TTC549 (cell line): Measurements from ENCODE around the gene FBF1.

Experiments used
- FAIRE-seq: peaks from 2 replicates; lab custom pipeline; 2012; peaks lifted over from hg19 to GRCh38; lab: Jason Lieb, UNC

FBF1 gene

DNA sequence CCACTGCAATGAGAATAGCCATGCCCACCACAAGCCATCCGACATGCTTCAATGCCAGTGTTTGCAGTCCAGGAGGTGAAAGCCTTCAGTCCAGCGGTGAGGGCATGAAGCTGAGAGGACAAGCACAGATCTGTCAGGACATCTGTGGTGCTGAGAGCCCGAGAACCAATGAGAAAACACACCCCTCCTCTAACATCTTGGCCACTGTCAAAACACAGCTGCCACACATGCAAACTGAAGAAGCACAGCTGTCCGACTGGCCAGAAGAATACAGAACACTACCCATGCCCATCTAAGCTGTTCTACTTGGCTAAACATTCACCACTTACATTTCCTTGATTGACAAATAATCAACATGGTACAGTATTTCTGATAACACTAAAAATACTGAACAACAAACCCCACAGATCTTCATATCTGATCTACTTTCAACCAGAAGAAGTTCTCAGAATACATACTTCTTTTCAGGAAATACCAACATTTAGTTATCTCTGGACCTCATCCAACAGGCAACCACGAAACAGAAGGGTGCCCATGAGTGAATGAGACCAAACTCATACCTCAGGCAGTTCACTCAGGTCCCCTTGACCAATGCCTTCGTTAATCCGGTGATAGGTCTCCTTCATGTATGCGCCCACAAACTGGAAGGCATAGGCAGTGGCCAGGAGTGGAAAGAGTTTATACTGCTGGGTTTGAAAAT is 10.2 kb upstream of the FBF1 start:
- FAIRE-seq, result no peak

DNA sequence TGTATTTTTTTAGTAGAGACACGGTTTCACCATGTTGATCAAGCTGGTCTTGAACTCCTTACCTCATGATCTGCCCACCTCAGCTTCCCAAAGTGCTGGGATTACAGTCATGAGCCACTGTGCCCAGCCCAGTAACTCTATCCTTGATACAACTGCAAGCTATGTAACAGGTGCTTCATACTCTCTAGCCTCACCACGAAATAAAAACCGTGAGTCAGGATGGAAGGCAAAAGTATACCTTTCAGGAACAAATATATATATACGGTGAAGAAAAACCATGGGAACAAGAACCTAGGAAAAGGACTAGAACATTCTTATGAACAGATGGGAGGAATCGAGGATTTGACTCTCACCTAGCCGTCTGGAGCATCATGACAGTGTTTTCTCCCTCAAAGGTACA is 9.6 kb upstream of the FBF1 start:
- FAIRE-seq, result no peak

DNA sequence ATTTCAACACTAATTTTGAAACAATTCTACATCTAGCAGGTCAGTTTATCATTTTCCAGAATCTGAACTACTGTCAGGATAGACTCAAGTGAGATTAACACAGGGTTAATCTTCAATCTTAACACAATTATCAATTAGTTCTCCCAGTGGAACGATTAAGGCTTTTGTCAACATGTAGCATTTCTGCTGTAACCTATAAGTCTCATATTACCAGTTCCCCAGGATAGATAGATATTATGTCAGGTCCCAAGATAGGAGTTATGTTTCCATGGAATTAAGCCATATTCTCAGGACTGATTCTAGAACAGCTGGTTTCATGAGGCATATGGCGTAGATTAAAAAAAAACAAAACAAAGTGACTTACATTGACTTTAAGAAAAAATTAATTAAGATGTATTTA is 4.4 kb upstream of the FBF1 start:
- no peak for FAIRE-seq

DNA sequence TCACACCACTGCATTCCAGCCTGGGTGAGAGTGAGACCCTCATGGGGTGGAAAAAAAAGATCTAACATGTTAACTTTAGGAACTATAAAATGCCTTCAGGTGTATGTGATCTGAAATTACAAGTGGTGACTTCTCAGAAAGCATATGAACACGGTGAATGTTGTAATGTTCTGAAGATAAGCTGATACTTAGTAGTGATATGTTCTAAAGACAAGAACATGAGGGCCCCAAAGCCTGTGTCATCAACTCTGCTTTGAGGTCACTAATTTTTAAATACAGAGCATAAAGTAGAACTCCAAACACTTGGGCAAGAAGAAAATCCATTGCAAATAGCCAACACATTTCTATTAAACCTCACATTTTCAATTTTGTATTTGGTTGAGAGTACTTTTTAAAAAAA is 2.6 kb upstream of the FBF1 start:
- no peak for FAIRE-seq

DNA sequence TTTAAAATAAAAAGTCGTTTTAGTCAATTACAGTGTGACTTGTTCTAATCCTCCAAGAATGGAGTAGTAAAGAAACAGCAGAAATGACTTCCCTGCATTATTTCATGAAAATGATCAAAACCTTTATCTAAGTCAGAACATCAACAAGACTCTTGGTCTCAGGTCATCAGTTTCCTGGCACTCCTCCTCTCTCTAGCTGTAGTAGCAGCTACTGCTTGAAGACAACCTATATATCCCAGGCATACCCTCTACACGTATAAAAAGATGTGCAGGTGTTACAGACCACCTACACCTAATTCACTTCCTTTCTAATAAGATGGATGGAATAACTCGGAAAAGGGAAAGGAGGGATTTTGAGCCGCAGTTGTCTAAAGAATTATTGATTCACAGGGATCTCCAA is 1.6 kb upstream of the FBF1 start:
- no peak for FAIRE-seq

DNA sequence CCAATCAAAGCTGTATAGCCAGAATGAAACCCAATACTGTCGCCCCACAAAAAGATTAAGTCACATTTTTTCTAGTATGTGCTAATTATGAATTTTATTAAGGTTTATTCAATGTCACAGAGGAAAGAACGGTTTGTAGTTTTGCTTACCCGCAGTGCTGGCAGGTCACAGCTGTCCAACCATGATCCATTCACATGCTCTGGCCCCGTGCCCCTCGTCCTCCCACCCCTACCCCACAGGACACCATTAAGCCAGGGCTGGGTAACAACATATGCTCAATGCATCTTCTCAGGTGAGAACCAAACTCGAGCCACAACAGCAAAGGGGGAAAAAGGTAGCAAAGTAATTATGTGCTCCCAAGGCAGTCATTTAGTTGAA is 589 bp upstream of the FBF1 start:
- FAIRE-seq, result no peak

DNA sequence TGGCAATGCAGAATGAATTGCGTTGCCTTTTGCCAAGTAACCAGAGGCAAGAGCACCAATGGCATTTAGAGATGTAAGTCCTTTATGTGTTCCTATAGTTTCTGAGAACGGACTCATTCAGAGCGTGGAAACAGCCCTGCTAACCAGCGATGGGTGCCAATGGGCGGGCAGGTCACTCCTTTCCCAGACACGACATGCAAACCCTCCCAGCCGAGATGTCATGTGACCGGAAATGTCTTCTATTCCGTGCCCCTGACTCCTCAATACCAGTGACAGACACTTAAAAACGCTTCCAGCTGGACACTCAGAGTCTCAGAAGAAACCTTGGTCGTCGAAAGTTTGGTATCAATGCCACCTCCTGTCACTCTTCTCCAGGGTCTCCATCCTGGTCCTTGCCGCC is 3.2 kb downstream of the FBF1 start:
- no peak for FAIRE-seq

DNA sequence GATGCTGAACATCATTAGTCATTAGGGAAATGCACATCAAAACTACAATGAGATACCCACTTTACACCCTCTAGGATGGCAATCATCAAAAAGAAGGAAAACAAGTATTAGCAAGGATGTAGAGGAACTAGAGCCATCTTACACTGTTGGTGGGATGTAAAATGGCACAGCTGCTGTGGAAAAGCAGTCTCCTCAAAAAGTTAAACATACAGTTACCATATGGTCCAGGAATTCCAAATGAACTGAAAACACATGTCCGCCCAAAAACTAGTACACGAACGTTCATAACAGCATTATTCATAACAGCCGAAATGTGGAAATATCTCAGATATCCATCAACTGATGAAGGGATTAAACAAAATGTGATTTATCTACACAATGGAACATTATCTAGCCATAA is 7.0 kb downstream of the FBF1 start:
- no peak for FAIRE-seq

DNA sequence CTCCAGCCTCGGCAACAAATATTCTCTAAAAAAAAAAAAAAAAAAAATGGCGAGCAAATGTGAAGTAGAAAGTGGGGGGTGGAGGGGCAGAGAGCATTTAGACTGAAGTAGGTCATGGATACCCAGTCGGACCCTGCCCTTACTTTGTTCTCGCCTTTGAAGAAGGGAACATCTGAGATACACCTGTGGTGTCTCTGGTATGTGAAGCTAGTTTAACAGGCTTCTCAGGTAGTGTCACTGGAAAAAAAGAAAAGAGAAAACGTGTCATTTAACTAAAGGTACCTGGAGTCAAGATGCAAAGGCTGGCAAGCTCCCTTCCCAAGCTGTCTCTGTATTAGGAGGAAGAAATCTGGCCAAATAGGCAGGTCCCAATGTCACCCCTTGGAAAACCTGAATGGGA is 8.0 kb downstream of the FBF1 start:
- no peak for FAIRE-seq

DNA sequence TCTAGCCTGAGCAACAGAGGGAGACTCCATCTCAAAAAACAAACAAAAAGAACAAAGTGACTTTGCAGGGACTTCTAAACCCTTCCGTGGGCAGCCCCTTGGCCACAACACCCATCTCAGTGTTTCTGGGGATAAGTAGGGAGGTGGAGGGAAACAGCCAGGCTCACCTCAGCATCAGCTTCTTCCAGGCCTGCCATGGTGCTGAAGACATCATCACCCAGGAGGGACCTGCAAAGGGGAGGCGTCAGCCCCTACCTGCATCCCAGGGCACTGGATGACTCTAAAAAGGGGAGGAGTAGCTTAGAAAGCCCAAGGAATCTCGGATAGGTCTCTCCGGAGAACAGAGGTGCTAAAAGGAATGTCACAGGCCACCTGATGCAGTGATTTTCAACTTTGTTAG is 9.8 kb downstream of the FBF1 start:
- FAIRE-seq, result no peak

DNA sequence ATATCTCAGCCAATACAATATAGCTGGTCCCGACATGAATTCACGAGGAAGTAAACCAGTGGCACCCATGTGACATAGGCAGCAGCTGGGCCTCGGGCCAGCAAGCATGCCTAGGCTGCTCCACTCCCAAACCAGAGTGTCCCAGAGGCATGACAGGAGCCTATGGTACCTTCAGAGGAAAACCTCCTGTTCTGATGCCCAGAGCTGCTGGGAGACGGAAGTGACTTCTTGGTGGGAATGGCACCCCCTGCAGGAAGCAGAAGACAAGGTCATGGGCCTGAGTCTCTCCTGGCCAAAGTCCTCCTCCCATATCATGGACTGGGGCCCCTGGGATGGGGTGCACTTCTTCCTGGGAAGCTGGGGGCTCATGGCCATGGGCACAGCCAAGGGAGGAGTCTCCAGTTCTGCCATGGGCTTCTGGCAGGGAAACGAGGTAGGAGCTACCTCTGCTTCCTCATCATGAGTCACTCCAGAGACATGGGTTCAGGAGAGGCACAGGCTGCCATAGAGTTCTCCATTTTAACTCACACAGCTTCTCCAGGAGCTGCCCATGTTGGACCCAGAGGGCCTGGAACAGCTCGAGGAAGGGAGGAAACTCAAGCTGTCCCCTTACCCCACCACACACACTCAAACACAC is 13.4 kb downstream of the FBF1 start:
- no peak for FAIRE-seq

DNA sequence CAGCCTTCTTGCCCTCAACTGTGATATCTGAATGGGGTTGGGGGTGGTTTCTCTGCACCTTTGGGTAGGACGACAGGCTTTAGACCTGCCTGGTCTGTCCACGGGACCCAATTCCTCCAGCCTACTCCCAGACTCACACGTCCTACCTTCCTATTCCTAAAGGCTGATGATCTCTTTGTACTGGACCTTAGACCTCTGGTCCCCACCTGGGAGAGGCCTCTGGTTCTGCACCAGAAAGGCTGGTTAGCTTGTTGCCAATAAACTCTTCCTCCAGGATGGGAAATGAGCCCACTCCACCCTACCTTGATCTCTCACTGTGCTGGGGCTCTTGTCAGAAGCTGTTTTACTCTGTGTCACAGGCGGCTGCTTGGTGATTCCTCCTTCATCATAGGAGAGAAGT is 14.4 kb downstream of the FBF1 start:
- FAIRE-seq, result no peak

DNA sequence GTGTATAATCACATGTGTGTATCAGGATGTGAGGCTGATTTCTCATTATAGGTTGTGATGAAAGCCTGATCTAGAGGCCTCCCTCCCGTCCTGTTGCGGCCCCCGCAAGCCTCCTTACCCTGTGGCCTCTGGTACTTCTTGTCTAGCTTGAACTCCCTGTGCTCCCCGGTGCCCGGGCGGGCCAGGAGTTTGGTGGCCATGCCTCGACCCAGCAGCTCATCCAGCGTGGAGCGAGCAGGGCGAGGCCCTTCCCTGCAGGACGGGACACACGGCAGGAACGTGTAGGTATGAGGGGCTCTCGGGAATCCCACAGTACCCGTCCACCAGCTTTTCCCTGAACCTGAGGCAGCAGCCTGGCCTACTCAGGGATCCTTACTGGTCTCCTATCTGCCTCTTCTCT is 14.9 kb downstream of the FBF1 start:
- FAIRE-seq, result no peak

DNA sequence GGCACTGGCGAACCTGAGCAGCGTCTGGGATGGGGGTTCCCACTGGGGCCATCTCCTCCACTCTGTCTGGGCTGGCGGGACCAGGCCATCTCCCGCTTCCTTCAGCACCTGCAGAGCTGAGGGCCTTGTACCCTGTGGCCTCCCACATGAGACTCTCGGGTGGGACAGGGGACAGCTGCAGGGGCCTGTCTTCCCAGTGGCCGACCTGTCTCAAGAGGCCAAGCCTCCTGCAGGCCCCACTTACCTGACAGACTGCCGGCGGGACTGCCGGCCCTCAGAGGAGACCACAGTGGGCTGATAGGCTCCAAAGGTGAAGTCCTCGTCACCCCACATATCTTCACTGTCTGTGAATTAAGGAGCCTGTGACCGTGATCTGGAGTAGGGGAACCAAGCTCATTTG is 15.7 kb downstream of the FBF1 start:
- no peak for FAIRE-seq

DNA sequence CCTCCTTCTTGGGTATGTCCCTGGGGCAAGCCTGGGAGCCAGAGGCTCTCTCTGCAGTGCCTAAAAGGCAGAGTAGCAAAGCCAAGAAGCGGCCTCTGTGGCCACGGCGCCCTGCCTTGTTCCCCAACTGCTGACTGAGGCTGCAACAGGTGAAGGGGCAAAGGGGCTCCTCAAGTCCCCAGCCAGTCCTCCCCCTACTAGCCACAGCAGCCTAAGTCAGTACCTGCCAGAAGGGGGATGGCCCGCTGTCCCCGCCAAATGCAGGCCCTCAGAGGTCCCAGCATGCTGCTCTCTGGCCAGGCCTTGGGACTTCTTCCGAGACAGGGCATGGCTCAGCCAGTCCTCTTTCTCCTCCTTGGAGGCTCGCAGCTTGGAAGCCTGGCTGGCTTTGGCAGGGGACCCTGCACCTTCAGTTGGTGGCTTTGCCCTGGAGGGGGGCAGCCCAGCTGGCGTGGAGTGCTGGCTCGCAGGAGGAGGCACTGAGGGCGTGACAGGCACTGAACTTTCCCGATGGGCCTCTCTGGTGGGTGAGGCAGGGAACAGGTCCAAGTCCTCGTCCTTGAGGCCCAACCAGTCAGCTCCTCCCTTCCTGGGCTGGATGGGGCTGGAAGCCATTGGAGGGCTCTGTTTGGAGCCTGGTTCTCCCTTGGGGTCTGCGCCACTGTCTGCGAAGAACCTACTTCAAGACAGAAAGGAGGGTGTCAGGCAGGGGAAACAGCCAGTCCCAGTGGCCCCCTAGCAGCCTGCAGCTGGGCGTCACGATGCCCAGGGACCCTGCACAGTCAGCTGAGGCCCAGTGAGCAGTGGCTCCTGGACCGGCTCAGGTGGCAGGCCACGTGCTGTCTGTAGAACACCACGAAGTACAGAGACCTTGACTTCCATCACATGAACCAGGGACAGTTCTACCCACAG is 17.6 kb downstream of the FBF1 start:
- no peak for FAIRE-seq

DNA sequence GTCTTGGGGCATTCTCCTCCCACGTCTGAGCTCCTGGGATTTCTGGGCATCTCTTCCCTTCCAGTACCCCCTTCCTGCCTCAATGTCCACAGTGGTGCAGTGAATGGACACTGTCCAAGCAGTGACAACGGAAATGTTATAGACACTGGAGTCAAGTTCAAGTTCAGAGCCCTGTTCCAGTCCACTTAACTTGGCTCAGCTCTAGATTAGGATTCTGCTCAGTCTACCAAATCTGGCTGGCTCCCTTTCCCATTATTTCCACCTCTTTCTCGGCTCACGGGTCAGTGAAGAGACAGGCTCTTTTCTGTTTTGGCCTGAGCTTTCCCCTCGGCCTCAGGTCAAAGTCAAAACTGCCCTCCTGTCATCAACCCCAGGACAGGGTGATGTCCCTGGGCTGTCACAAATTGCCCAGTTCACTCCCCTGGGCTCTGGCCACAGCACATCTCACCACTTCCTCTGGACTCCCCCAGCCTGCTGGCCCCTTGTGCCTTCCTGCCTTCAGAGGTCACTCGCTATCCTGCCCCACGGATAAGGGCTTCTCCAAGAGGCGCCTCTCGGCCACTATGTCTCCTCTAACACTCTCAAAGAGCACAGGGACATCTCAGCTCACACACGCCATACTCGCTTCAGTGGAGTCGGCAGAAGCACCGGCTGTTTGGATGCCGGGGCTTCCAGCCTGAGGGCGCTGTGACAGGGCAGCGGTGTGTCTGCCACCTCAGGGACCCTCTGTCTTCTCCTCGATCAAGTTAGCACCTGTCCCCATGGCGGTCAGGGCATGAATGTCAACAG is 18.5 kb downstream of the FBF1 start:
- no peak for FAIRE-seq

DNA sequence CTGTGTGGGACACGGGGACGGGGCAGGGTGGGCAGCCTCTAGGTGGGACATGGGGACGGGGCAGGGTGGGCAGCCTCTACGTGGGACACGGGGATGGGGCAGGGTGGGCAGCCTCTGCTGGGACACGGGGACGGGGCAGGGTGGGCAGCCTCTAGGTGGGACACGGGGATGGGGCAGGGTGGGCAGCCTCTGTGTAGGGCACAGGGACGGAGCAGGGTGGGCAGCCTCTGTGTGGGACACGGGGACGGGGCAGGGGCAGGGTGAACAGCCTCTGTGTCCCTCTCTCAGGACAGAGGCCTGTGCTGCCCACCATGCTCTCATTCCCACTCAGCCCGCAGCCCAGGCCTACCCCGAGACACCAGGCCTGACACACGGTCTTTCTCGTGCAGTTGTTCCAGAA is 19.2 kb downstream of the FBF1 start:
- FAIRE-seq, result no peak

DNA sequence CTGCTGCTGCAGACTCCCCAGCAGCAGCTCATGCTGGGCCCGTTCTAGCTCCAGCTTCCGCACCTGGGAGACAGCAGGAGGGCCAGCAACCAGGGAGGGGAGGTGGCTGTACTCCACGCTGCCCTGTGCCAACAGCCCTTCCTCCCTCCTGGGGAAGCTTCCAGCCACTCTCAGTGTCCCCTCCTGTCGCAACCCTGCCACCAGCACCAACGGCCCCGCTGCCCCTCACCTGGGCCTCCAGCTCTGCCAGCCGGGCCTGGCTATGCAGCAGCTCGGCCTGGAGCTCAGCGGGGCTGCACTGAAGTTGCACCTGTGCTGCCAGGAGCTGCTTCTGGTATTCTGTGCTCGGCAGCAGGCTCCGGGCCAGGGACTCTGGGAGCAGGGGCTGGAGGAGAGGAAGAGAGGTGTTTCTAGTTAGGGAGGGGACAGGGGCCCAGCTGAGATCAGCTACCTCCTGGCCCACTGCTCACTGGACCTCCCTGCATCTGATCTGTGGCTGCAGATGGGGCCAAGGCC is 20.7 kb downstream of the FBF1 start:
- FAIRE-seq, result no peak

DNA sequence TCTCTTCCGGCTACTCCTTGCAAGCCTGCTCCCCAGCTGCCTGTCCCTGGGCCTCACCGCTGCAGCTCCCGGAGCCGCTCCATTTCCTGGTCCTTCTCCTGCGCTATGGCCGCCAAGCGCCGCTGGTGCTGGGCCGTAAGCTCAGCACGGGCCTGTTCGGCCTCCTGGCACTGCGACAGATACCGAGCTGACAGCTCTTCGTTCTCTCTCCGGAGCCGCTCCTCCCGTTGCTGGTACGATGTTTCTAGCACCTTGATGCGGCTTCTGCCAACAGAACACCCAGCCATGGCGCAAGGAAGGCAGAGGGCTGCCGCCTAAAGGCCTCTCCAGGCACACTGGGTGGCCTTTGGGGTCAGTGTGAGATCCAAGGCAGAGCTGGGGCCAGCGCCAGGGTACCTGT is 21.2 kb downstream of the FBF1 start:
- FAIRE-seq, result no peak

DNA sequence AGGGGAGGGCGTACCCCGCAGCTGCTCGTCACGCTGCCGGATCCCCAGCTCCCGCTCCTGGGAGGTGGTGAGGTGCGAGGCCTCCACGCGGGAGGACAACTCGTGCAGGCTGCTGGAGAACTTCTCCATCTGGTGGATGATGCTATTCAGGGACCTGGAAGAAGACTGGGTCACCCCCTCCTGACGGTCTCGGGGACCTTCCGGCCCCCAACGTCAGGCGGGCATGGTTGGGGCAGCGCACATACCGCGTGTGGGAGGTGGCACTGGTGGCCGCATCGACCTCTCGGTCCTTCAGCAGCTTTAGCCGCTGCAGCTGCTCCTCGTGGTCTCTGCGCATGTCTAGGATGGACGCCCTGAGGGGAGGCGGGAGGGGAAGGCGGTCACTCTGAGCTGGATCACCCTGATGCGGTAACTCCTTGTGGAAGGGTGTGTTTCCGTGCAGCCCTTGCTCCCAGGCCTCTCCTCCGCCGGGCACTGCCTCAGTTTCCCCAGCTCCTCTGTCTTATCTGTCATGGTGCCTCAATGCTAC is 22.9 kb downstream of the FBF1 start:
- no peak for FAIRE-seq

DNA sequence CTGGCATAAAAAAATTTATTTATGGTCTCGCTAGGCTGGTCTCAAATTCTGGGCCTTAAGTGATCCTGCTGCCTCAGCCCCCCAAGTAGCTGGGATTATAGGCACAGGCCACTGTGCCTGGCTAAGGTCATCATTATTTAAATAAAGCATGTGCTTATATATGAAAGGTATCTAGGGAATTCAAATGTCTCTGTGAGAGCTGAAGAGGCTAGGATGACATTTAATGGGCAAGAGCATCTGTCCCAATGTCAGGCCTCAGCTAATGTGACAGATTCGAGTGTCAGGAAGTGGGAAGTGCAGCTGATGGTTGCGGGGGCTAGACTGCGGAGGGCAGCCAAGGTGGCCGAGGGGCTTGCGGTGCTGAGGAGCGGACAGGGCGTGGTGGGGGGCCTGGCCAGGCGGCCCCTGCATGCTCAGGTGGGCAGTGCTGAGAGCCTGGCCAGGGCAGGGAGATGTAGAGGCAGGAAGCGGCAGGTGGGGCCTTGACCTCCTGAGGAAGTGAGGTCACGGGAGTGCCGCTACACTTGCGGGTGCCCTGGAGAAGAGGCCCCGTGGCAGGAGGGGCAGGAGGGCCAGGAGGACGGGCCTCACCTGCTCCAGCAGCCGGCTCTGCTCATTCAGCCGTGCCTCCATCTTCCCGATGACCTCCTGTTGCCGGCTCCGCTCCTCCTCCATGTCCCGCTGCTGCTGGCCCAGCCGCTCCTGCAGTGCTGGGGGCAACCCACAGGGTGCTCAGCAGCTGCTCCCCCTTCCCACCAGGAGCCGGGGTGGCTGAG is 23.5 kb downstream of the FBF1 start:
- FAIRE-seq, result no peak
